H9 (cell line): ENCODE results near the gene RFX8. TPM values are rescaled to one million over a fixed set of nuclear protein-coding genes. Genes with fewer than 3 reads are reported as not detected.

Experiments used
- DNase-seq: peaks from one replicate; pipeline ENCODE4 v3.0.0-alpha.2; 2017
- H2AFZ ChIP-seq: one replicate; pipeline ENCODE4 v1.6.1; 2013; ENCODE audit warnings: mild to moderate bottlenecking, low read length, control low read depth, moderate library complexity
- H2AK5ac ChIP-seq: 2 replicates; pipeline ENCODE4 v1.6.1; 2013; ENCODE audit warnings: low read length, control low read depth, mixed read lengths; ENCODE audit not compliant: insufficient read length
- H2BK120ac ChIP-seq: one replicate; pipeline ENCODE4 v1.6.1; 2013; ENCODE audit warnings: low read depth, mild to moderate bottlenecking, low read length, control low read depth, inconsistent platforms; ENCODE audit not compliant: poor library complexity, severe bottlenecking
- H2BK12ac ChIP-seq: 2 replicates; pipeline ENCODE4 v1.6.1; 2013; ENCODE audit warnings: low read length, control low read depth, mixed read lengths, low read depth; ENCODE audit not compliant: insufficient read length
- H2BK15ac ChIP-seq: 2 replicates; pipeline ENCODE4 v1.6.1; 2013; ENCODE audit warnings: low read depth, low read length, control low read depth
- H2BK20ac ChIP-seq: one replicate; pipeline ENCODE4 v1.6.1; 2013; ENCODE audit warnings: low read depth, mild to moderate bottlenecking, low read length, control low read depth, inconsistent platforms; ENCODE audit not compliant: poor library complexity, severe bottlenecking
- H2BK5ac ChIP-seq: 2 replicates; pipeline ENCODE4 v1.6.1; 2013; ENCODE audit warnings: low read length, control low read depth, mixed read lengths; ENCODE audit not compliant: insufficient read length
- H3K14ac ChIP-seq: 2 replicates; pipeline ENCODE4 v1.6.1; 2013; ENCODE audit warnings: low read length, control low read depth; ENCODE audit not compliant: insufficient read depth
- H3K18ac ChIP-seq: 2 replicates; pipeline ENCODE4 v1.6.1; 2013; ENCODE audit warnings: low read depth, mild to moderate bottlenecking, mixed read lengths, low read length, control low read depth; ENCODE audit not compliant: insufficient read length
- H3K23ac ChIP-seq: 2 replicates; pipeline ENCODE4 v1.6.1; 2013; ENCODE audit warnings: low read length, control low read depth, mixed read lengths, low read depth; ENCODE audit not compliant: insufficient read length
- H3K23me2 ChIP-seq: 2 replicates; pipeline ENCODE4 v1.6.1; 2013; ENCODE audit warnings: low read depth, mild to moderate bottlenecking, mixed read lengths, low read length, control low read depth; ENCODE audit not compliant: insufficient read length, poor library complexity, severe bottlenecking
- H3K27ac ChIP-seq: 2 replicates; pipeline ENCODE4 v1.5.1; 2013; ENCODE audit warnings: low read length, control low read depth, mixed read lengths, low read depth; ENCODE audit not compliant: insufficient read length
- H3K27me3 ChIP-seq: 2 replicates; pipeline ENCODE4 v1.6.1; 2013; ENCODE audit warnings: low read length, control low read depth, inconsistent platforms; ENCODE audit not compliant: insufficient read depth
- H3K4ac ChIP-seq: 2 replicates; pipeline ENCODE4 v1.6.1; 2013; ENCODE audit warnings: low read depth, mild to moderate bottlenecking, control low read depth, inconsistent platforms, low read length, moderate library complexity
- H3K4me1 ChIP-seq: 2 replicates; pipeline ENCODE4 v1.6.1; 2013; ENCODE audit warnings: low read length, control low read depth, inconsistent platforms; ENCODE audit not compliant: insufficient read depth
- H3K4me2 ChIP-seq: 2 replicates; pipeline ENCODE4 v1.6.1; 2013; ENCODE audit warnings: low read length, control low read depth, mixed read lengths; ENCODE audit not compliant: insufficient read length, insufficient read depth
- H3K56ac ChIP-seq: 2 replicates; pipeline ENCODE4 v1.6.1; 2013; ENCODE audit warnings: low read depth, mild to moderate bottlenecking, mixed read lengths, low read length, control low read depth; ENCODE audit not compliant: insufficient read length
- H3K79me1 ChIP-seq: 2 replicates; pipeline ENCODE4 v1.6.1; 2013; ENCODE audit warnings: low read depth, mild to moderate bottlenecking, moderate library complexity, low read length, control low read depth, inconsistent platforms; ENCODE audit not compliant: insufficient read depth, poor library complexity, severe bottlenecking
- H3K79me2 ChIP-seq: 2 replicates; pipeline ENCODE4 v1.6.1; 2013; ENCODE audit warnings: low read length, control low read depth, inconsistent platforms; ENCODE audit not compliant: insufficient read depth
- H3K9ac ChIP-seq: 2 replicates; pipeline ENCODE4 v1.6.1; 2013; ENCODE audit warnings: low read length, control low read depth, mixed read lengths; ENCODE audit not compliant: insufficient read length; ENCODE audit errors: extremely low read depth
- H3K9me3 ChIP-seq: one replicate; pipeline ENCODE4 v1.6.1; 2013; ENCODE audit warnings: low read depth, low read length, inconsistent platforms; ENCODE audit not compliant: control insufficient read depth
- H3T11ph ChIP-seq: one replicate; pipeline ENCODE4 v1.6.1; 2013; ENCODE audit warnings: mild to moderate bottlenecking, low read length, control low read depth, inconsistent platforms
- H4K20me1 ChIP-seq: one replicate; pipeline ENCODE4 v1.6.1; 2013; ENCODE audit not compliant: control insufficient read depth, insufficient read length, insufficient read depth
- H4K5ac ChIP-seq: 2 replicates; pipeline ENCODE4 v1.6.1; 2013; ENCODE audit warnings: low read depth, mild to moderate bottlenecking, mixed read lengths, low read length, control low read depth; ENCODE audit not compliant: insufficient read length
- H4K8ac ChIP-seq: replicated peaks from 2 replicates; pipeline ENCODE4 v1.6.1; 2013; ENCODE audit warnings: low read length, control low read depth, mixed read lengths, low read depth; ENCODE audit not compliant: insufficient read length
- H4K91ac ChIP-seq: 2 replicates; pipeline ENCODE4 v1.6.1; 2013; ENCODE audit warnings: low read depth, mild to moderate bottlenecking, moderate library complexity, mixed read lengths, low read length, control low read depth; ENCODE audit not compliant: insufficient read length
- H3K27ac Mint-ChIP-seq, 3 experiments: 2 replicates in 2 of 3; 3 replicates in 1 of 3; pipeline ENCODE4 v1.8.0; 2020 to 2021; ENCODE audit warnings: mixed read lengths in 3 of 3, mild to moderate bottlenecking in 1 of 3, moderate library complexity in 1 of 3
- H3K27me3 Mint-ChIP-seq: 2 replicates; pipeline ENCODE4 v1.8.0; 2021; ENCODE audit warnings: low read depth, mild to moderate bottlenecking, moderate library complexity, mixed read lengths
- H3K36me3 Mint-ChIP-seq, 3 experiments: 2 replicates in 2 of 3; 3 replicates in 1 of 3; pipeline ENCODE4 v1.8.0; 2020 to 2021; ENCODE audit warnings: low read depth in 3 of 3, mixed read lengths in 3 of 3; ENCODE audit not compliant: insufficient read depth in 1 of 3
- H3K4me1 Mint-ChIP-seq, 2 experiments: 2 replicates each; pipeline ENCODE4 v1.8.0; 2020; ENCODE audit warnings: mixed read lengths in 2 of 2
- H3K4me3 Mint-ChIP-seq, 2 experiments: 2 replicates in 1 of 2; 3 replicates in 1 of 2; pipeline ENCODE4 v1.8.0; 2020 to 2021; ENCODE audit warnings: mild to moderate bottlenecking in 2 of 2, mixed read lengths in 2 of 2, moderate library complexity in 1 of 2
- H3K9me3 Mint-ChIP-seq, 2 experiments: 2 replicates in 1 of 2; 3 replicates in 1 of 2; pipeline ENCODE4 v1.8.0; 2020; ENCODE audit warnings: mild to moderate bottlenecking in 2 of 2, mixed read lengths in 2 of 2, moderate library complexity in 1 of 2
- CTCF ChIP-seq: fragments of 200-600 bp; sonication (generic); conservative IDR thresholded peaks from 3 replicates; pipeline ENCODE4 v1.8.0; 2021; ENCODE audit warnings: antibody characterized with exemption, mild to moderate bottlenecking
- WGBS: extraction: QIAGEN DNeasy Blood & Tissue Kit; methylation state at CpG from one replicate; pipeline ENCODE4 v1.1.7; 2013; ENCODE audit warnings: missing lambda C conversion rate, low lambda C conversion rate, mixed read lengths; ENCODE audit not compliant: insufficient read length; ENCODE audit errors: extremely low coverage; 5-methylcytosine and 5-hydroxymethylcytosine counted together
- total RNA-seq: library from RNA; stranded (reverse); gene quantifications from 2 replicates; pipeline ENCODE4 v1.2.1, GENCODE V29; 2021

Gene RFX8
- total RNA-seq, 1 experiment from 2014 or later = 0.22 TPM

GRCh38 chr2:101520246-101520645 lies 45.3 kb upstream of the RFX8 start:
- H3K23ac ChIP-seq = no peak overlapping the region
- no peak overlapping the region for H4K8ac ChIP-seq
- no peak overlapping the region for H3K9ac ChIP-seq
- H3K79me2 ChIP-seq = no peaks in the 10 kb centered on the region
- Mint-ChIP-seq H3K27ac (no peak overlapping the region), H3K27me3 (peaks cover 6% of the 10 kb centered on the region), H3K9me3 (peaks cover 9 to 13% of the 10 kb centered on the region in 2 experiments), H3K36me3 (peaks cover 6 to 16% (median 11%) of the 10 kb centered on the region in 3 experiments), H3K4me3 (no peak overlapping the region), H3K4me1 (peaks cover 31 to 34% of the 10 kb centered on the region in 2 experiments)
- no peak overlapping the region for H2BK15ac ChIP-seq
- H3K79me1 ChIP-seq = no peaks in the 10 kb centered on the region
- H2AFZ ChIP-seq = no peak overlapping the region
- H4K91ac ChIP-seq = no peak overlapping the region
- H3K4ac ChIP-seq = no peak overlapping the region
- no peak overlapping the region for H3K56ac ChIP-seq
- DNase-seq = no peak
- no peak overlapping the region for H3T11ph ChIP-seq
- no peak overlapping the region for H4K5ac ChIP-seq
- no peak overlapping the region for H2BK20ac ChIP-seq
- H3K4me1 ChIP-seq = peaks cover 8% of the 10 kb centered on the region
- H3K4me2 ChIP-seq = no peak overlapping the region
- H3K9me3 ChIP-seq = no peaks in the 10 kb centered on the region
- WGBS = no CpG with 5 or more reads among the region's 3 CpGs
- H3K23me2 ChIP-seq = no peaks in the 10 kb centered on the region
- no peaks in the 10 kb centered on the region for H3K27me3 ChIP-seq
- H3K27ac ChIP-seq = no peak overlapping the region
- H2BK12ac ChIP-seq = no peak overlapping the region
- no peak overlapping the region for H3K14ac ChIP-seq
- no peak for TF ChIP-seq CTCF
- H3K18ac ChIP-seq = no peak overlapping the region
- no peaks in the 10 kb centered on the region for H4K20me1 ChIP-seq
- no peak overlapping the region for H2BK5ac ChIP-seq
- H2BK120ac ChIP-seq = no peak overlapping the region
- no peak overlapping the region for H2AK5ac ChIP-seq
